ENCODE measurements around the gene DIP2B.

- TF ChIP-seq, protein P1, sequence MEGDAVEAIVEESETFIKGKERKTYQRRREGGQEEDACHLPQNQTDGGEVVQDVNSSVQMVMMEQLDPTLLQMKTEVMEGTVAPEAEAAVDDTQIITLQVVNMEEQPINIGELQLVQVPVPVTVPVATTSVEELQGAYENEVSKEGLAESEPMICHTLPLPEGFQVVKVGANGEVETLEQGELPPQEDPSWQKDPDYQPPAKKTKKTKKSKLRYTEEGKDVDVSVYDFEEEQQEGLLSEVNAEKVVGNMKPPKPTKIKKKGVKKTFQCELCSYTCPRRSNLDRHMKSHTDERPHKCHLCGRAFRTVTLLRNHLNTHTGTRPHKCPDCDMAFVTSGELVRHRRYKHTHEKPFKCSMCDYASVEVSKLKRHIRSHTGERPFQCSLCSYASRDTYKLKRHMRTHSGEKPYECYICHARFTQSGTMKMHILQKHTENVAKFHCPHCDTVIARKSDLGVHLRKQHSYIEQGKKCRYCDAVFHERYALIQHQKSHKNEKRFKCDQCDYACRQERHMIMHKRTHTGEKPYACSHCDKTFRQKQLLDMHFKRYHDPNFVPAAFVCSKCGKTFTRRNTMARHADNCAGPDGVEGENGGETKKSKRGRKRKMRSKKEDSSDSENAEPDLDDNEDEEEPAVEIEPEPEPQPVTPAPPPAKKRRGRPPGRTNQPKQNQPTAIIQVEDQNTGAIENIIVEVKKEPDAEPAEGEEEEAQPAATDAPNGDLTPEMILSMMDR (IDR thresholded peaks at IDR 0.05): no peak
- TF ChIP-seq EZH2 (IDR thresholded peaks at IDR 0.05): no peak
Measured at GRCh38 chr12:50615145-50615906, 110.5 kb downstream of the DIP2B start.

Data from neural progenitor cell (in vitro differentiated cells).